Activated CD4-positive, alpha-beta T cell treated with anti-CD3 and anti-CD28 coated beads, Interleukin-2, amount 10 ng/mL, durations not matched to agents 7 days and 5 days (primary cell): ENCODE data around the gene STK32C. TPM values are rescaled to one million over a fixed set of nuclear protein-coding genes. Genes with fewer than 3 reads are reported as not detected.

Experiments used
- CTCF ChIA-PET: fragments of 350-600 bp; sonication (Branson Sonifier 250); formaldehyde crosslinking; loops from one replicate; lab custom pipeline; 2021; ENCODE audit warnings: antibody characterized with exemption; lab: Charles Lee
- POLR2A ChIA-PET: fragments of 350-600 bp; sonication (Branson Sonifier 250); formaldehyde crosslinking; loops from one replicate; lab custom pipeline; 2021; ENCODE audit warnings: antibody characterized with exemption; lab: Charles Lee
- DNase-seq: peaks from one replicate; pipeline ENCODE4 v3.0.0-alpha.2; 2020
- H3K27ac Mint-ChIP-seq: one replicate; pipeline ENCODE4 v1.8.0; 2021; ENCODE audit warnings: mild to moderate bottlenecking, moderate library complexity, mixed read lengths
- H3K27me3 Mint-ChIP-seq: one replicate; pipeline ENCODE4 v1.8.0; 2021; ENCODE audit warnings: mixed read lengths
- H3K36me3 Mint-ChIP-seq: one replicate; pipeline ENCODE4 v1.8.0; 2021; ENCODE audit warnings: low read depth, mixed read lengths
- H3K4me1 Mint-ChIP-seq: one replicate; pipeline ENCODE4 v1.8.0; 2021; ENCODE audit warnings: mixed read lengths
- H3K4me3 Mint-ChIP-seq: one replicate; pipeline ENCODE4 v1.8.0; 2021; ENCODE audit warnings: mild to moderate bottlenecking, moderate library complexity, mixed read lengths
- H3K9me3 Mint-ChIP-seq: one replicate; pipeline ENCODE4 v1.8.0; 2021; ENCODE audit warnings: mixed read lengths
- total RNA-seq, 2 experiments: library from RNA; stranded (reverse); gene quantifications; one replicate each; pipeline ENCODE4 v1.2.3, GENCODE V29; 2021

STK32C gene
- total RNA-seq, 2 experiments from 2014 or later: 11.1 to 15.2 TPM

GRCh38 chr10:132310701-132311337 is 3.1 kb upstream of the STK32C start:
- Mint-ChIP-seq H3K4me3 (no peak overlapping the region), H3K4me1 (peaks cover 15% of the 10 kb centered on the region), H3K27ac (no peak overlapping the region), H3K27me3 (peaks cover 30% of the 10 kb centered on the region), H3K9me3 (peaks cover 2% of the 10 kb centered on the region), H3K36me3 (no peaks in the 10 kb centered on the region)
- DNase-seq: no peak
- CTCF ChIA-PET: no interaction called here
- POLR2A ChIA-PET: no interaction called here

- H3K27ac Mint-ChIP-seq: no peak overlapping the region
- peaks cover 15% of the 10 kb centered on the region for H3K4me1 Mint-ChIP-seq
- H3K4me3 Mint-ChIP-seq: peak overlapping the region; percentile 63
- DNase-seq: no peak
- H3K27me3 Mint-ChIP-seq: peaks cover 34% of the 10 kb centered on the region
- CTCF ChIA-PET: no interaction called here
- POLR2A ChIA-PET: no interaction called here
- peaks cover 2% of the 10 kb centered on the region for H3K9me3 Mint-ChIP-seq
- no peaks in the 10 kb centered on the region for H3K36me3 Mint-ChIP-seq
Measured at GRCh38 chr10:132309879-132310591, 2.3 kb upstream of the STK32C start.

- Mint-ChIP-seq H3K27ac (no peak overlapping the region), H3K36me3 (no peaks in the 10 kb centered on the region), H3K27me3 (peaks cover 34% of the 10 kb centered on the region), H3K9me3 (peaks cover 2% of the 10 kb centered on the region), H3K4me3 (peak overlapping the region; percentile 63), H3K4me1 (peaks cover 15% of the 10 kb centered on the region)
- CTCF ChIA-PET: no interaction called here
- POLR2A ChIA-PET: no interaction called here
- DNase-seq: no peak
Measured at GRCh38 chr10:132309471-132309865, 1.7 kb upstream of the STK32C start.

GRCh38 chr10:132308587-132309470 is 1.1 kb upstream of the STK32C start:
- no peak for DNase-seq
- Mint-ChIP-seq H3K36me3 (no peaks in the 10 kb centered on the region), H3K27me3 (peaks cover 31% of the 10 kb centered on the region), H3K27ac (no peak overlapping the region), H3K4me1 (peaks cover 15% of the 10 kb centered on the region), H3K9me3 (no peaks in the 10 kb centered on the region), H3K4me3 (peak overlapping the region; percentile 63)
- CTCF ChIA-PET: no interaction called here
- POLR2A ChIA-PET: no interaction called here

- peak overlapping the region; percentile 78 for H3K4me3 Mint-ChIP-seq
- H3K27me3 Mint-ChIP-seq: peaks cover 31% of the 10 kb centered on the region
- CTCF ChIA-PET: no interaction called here
- no peaks in the 10 kb centered on the region for H3K36me3 Mint-ChIP-seq
- POLR2A ChIA-PET: no interaction called here
- peak overlapping the region; percentile 50 for H3K27ac Mint-ChIP-seq
- peak; percentile 36 for DNase-seq
- peaks cover 15% of the 10 kb centered on the region for H3K4me1 Mint-ChIP-seq
- H3K9me3 Mint-ChIP-seq: no peaks in the 10 kb centered on the region
Measured at GRCh38 chr10:132306864-132307751, 642 bp downstream of the STK32C start.

- ChIA-PET CTCF (no interaction called here), POLR2A (no interaction called here)
- no peak for DNase-seq
- Mint-ChIP-seq H3K9me3 (no peaks in the 10 kb centered on the region), H3K4me3 (peak overlapping the region; percentile 78), H3K27me3 (peaks cover 31% of the 10 kb centered on the region), H3K36me3 (no peaks in the 10 kb centered on the region), H3K27ac (no peak overlapping the region), H3K4me1 (peaks cover 15% of the 10 kb centered on the region)
Measured at GRCh38 chr10:132306343-132306685, 1.4 kb downstream of the STK32C start.

- Mint-ChIP-seq H3K36me3 (no peaks in the 10 kb centered on the region), H3K27me3 (peaks cover 31% of the 10 kb centered on the region), H3K4me1 (peaks cover 15% of the 10 kb centered on the region), H3K27ac (no peak overlapping the region), H3K9me3 (no peaks in the 10 kb centered on the region), H3K4me3 (peak overlapping the region; percentile 33)
- no peak for DNase-seq
- ChIA-PET CTCF (no interaction called here), POLR2A (no interaction called here)
Measured at GRCh38 chr10:132305654-132306342, 2.0 kb downstream of the STK32C start.

GRCh38 chr10:132304756-132305509 is 2.8 kb downstream of the STK32C start:
- CTCF ChIA-PET: no interaction called here
- DNase-seq: no peak
- Mint-ChIP-seq H3K36me3 (no peaks in the 10 kb centered on the region), H3K9me3 (no peaks in the 10 kb centered on the region), H3K4me3 (no peak overlapping the region), H3K27ac (no peak overlapping the region), H3K27me3 (peaks cover 26% of the 10 kb centered on the region), H3K4me1 (peaks cover 15% of the 10 kb centered on the region)
- POLR2A ChIA-PET: no interaction called here

- CTCF ChIA-PET: interaction anchor here (0.9 to 1.0 kb wide), 2 partner anchors 21 to 36 kb away, joined by 3 read pairs; no protein-coding TSS in a partner anchor
- no peaks in the 10 kb centered on the region for H3K9me3 Mint-ChIP-seq
- peaks cover 6% of the 10 kb centered on the region for H3K4me1 Mint-ChIP-seq
Measured at GRCh38 chr10:132303361-132304115, 4.2 kb downstream of the STK32C start.

GRCh38 chr10:132302421-132303310 is 5.1 kb downstream of the STK32C start:
- no peaks in the 10 kb centered on the region for H3K36me3 Mint-ChIP-seq

More at GRCh38 chr10:132303361-132304115, 4.2 kb downstream of the STK32C start:
- H3K27ac Mint-ChIP-seq: no peak overlapping the region
- H3K27me3 Mint-ChIP-seq: peaks cover 17% of the 10 kb centered on the region
- H3K4me3 Mint-ChIP-seq: no peak overlapping the region
- H3K36me3 Mint-ChIP-seq: no peaks in the 10 kb centered on the region
- DNase-seq: no peak
- POLR2A ChIA-PET: no interaction called here

More at GRCh38 chr10:132302421-132303310, 5.1 kb downstream of the STK32C start:
- no peaks in the 10 kb centered on the region for H3K9me3 Mint-ChIP-seq
- DNase-seq: no peak
- ChIA-PET POLR2A (no interaction called here), CTCF (interaction anchor here (0.9 to 1.0 kb wide), 2 partner anchors 22 to 35 kb away, joined by 3 read pairs; no protein-coding TSS in a partner anchor)
- H3K27me3 Mint-ChIP-seq: peaks cover 17% of the 10 kb centered on the region
- H3K4me1 Mint-ChIP-seq: peaks cover 10% of the 10 kb centered on the region
- no peak overlapping the region for H3K4me3 Mint-ChIP-seq
- H3K27ac Mint-ChIP-seq: no peak overlapping the region
